Measurements from ENCODE around the gene TMPRSS13. TPM values are rescaled to one million over a fixed set of nuclear protein-coding genes. Genes with fewer than 3 reads are reported as not detected.

The TMPRSS13 gene
- polyA plus RNA-seq, 1 donor from 2014 or later: not detected

DNA sequence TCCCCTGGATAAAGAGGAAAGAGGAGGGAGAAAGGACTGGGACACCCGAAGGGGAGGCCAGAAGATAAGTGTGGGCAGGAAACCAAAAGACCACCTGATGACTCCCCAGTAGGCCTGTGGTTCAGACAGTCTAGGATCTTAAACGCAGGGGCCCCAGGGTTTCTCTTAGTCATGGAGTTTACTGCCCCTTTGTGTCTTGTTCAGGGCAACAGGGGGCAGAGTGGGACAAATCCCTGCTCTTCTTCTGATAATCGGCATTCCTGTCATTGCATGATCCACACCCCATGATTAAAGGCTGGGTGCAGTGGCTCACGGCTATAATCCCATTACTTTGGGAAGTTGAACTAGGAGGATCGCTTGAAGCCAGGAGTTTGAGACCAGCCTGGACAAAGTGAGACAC is 4.7 kb upstream of the TMPRSS13 start (continued):
- no peak for TF ChIP-seq EP300 (conservative IDR thresholded peaks at IDR 0.05; ENCODE audit: poor library complexity, severe bottlenecking)

DNA sequence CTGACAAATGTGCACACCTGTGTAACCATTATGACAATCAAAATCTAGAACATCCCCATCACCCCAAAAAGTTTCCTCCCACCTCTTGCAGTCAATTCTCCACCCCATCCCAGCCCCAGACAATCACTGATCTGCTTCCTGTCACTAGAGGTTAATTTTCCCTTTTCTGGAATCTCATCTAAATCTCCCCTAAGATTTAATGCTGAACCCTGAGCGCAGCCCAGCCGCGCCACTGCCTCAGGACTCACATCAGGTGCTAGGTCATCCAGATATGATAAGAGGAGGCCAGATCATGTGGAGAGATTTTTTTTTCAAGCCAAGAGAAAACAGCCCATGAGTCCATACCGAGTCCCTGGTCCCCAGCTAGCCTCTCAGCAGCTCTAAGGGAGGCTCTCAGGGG is 4.3 kb upstream of the TMPRSS13 start:
- Histone ChIP-seq H2AFZ (ENCODE audit: low read depth, low read length) (no peak overlapping the region), H3K79me2 (replicated peaks; ENCODE audit: insufficient read depth, low read length) (no peaks in the 10 kb centered on the region), H3K36me3 (ENCODE audit: insufficient read depth, low read length) (no peaks in the 10 kb centered on the region), H3F3A (ENCODE audit: insufficient read depth, low read length, poor library complexity, severe bottlenecking) (no peaks in the 10 kb centered on the region), H3K4me2 (ENCODE audit: low read length) (no peak overlapping the region), H3K27ac (ENCODE audit: low read length) (no peak overlapping the region), H4K20me1 (ENCODE audit: insufficient read depth) (no peaks in the 10 kb centered on the region), H3K27me3 (ENCODE audit: insufficient read depth, low read depth, low read length) (no peaks in the 10 kb centered on the region), H3K9me3 (ENCODE audit: low read length) (no peaks in the 10 kb centered on the region), H3K4me3 (ENCODE audit: low read length) (no peak overlapping the region), H3K9ac (ENCODE audit: low read length) (no peak overlapping the region), H3K9me2 (ENCODE audit: insufficient read depth, low read length) (no peaks in the 10 kb centered on the region)
- TF ChIP-seq SMC3 (conservative IDR thresholded peaks at IDR 0.05; ENCODE audit: poor library complexity): no peak
- TF ChIP-seq MXI1 (conservative IDR thresholded peaks at IDR 0.05; ENCODE audit: poor library complexity, severe bottlenecking): no peak
- TF ChIP-seq POLR2AphosphoS5 (IDR thresholded peaks at IDR 0.05): no peak
- TF ChIP-seq, protein P1, sequence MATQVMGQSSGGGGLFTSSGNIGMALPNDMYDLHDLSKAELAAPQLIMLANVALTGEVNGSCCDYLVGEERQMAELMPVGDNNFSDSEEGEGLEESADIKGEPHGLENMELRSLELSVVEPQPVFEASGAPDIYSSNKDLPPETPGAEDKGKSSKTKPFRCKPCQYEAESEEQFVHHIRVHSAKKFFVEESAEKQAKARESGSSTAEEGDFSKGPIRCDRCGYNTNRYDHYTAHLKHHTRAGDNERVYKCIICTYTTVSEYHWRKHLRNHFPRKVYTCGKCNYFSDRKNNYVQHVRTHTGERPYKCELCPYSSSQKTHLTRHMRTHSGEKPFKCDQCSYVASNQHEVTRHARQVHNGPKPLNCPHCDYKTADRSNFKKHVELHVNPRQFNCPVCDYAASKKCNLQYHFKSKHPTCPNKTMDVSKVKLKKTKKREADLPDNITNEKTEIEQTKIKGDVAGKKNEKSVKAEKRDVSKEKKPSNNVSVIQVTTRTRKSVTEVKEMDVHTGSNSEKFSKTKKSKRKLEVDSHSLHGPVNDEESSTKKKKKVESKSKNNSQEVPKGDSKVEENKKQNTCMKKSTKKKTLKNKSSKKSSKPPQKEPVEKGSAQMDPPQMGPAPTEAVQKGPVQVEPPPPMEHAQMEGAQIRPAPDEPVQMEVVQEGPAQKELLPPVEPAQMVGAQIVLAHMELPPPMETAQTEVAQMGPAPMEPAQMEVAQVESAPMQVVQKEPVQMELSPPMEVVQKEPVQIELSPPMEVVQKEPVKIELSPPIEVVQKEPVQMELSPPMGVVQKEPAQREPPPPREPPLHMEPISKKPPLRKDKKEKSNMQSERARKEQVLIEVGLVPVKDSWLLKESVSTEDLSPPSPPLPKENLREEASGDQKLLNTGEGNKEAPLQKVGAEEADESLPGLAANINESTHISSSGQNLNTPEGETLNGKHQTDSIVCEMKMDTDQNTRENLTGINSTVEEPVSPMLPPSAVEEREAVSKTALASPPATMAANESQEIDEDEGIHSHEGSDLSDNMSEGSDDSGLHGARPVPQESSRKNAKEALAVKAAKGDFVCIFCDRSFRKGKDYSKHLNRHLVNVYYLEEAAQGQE (IDR thresholded peaks at IDR 0.05; ENCODE audit: borderline replicate concordance): no peak
- no peak for TF ChIP-seq EZH2 (IDR thresholded peaks at IDR 0.05; ENCODE audit: borderline replicate concordance, insufficient read depth, low read length, poor library complexity, severe bottlenecking)
- TF ChIP-seq, protein P2, sequence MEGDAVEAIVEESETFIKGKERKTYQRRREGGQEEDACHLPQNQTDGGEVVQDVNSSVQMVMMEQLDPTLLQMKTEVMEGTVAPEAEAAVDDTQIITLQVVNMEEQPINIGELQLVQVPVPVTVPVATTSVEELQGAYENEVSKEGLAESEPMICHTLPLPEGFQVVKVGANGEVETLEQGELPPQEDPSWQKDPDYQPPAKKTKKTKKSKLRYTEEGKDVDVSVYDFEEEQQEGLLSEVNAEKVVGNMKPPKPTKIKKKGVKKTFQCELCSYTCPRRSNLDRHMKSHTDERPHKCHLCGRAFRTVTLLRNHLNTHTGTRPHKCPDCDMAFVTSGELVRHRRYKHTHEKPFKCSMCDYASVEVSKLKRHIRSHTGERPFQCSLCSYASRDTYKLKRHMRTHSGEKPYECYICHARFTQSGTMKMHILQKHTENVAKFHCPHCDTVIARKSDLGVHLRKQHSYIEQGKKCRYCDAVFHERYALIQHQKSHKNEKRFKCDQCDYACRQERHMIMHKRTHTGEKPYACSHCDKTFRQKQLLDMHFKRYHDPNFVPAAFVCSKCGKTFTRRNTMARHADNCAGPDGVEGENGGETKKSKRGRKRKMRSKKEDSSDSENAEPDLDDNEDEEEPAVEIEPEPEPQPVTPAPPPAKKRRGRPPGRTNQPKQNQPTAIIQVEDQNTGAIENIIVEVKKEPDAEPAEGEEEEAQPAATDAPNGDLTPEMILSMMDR (IDR thresholded peaks at IDR 0.05; ENCODE audit: poor library complexity, severe bottlenecking): no peak
- no peak for TF ChIP-seq EP300 (conservative IDR thresholded peaks at IDR 0.05; ENCODE audit: poor library complexity, severe bottlenecking)
- no peak for TF ChIP-seq RAD21 (conservative IDR thresholded peaks at IDR 0.05)
- TF ChIP-seq TAF1 (IDR thresholded peaks at IDR 0.05; ENCODE audit: low read depth): no peak

DNA sequence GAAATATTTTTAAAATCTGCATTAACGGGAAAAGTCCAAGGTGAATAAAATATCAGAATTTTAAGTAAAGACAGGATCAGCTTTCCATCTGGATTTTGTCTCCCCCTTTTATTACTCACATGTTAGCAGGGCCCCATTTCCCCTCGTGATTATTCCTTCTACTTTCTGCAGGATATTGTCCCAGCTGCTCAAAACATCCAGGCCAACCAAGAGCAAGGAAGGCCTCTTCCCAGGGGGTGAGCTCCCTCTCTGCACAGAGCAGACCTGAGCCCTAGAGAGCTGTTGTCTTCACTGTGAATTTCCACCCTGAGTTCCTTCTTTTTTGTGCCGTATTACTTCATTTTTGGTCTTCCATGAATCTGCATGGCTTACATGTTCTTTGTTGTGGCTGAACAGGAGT is 3.7 kb upstream of the TMPRSS13 start:
- H2AFZ ChIP-seq (ENCODE audit: low read depth, low read length): no peak overlapping the region
- H3K4me2 ChIP-seq (ENCODE audit: low read length): no peak overlapping the region
- no peak overlapping the region for H3K9ac ChIP-seq (ENCODE audit: low read length)
- H3F3A ChIP-seq (ENCODE audit: insufficient read depth, low read length, poor library complexity, severe bottlenecking): no peaks in the 10 kb centered on the region
- no peaks in the 10 kb centered on the region for H3K36me3 ChIP-seq (ENCODE audit: insufficient read depth, low read length)
- no peak overlapping the region for H3K27ac ChIP-seq (ENCODE audit: low read length)
- H3K9me3 ChIP-seq (ENCODE audit: low read length): no peaks in the 10 kb centered on the region
- TF ChIP-seq EP300 (conservative IDR thresholded peaks at IDR 0.05; ENCODE audit: poor library complexity, severe bottlenecking) (no peak), TAF1 (IDR thresholded peaks at IDR 0.05; ENCODE audit: low read depth) (no peak), EZH2 (IDR thresholded peaks at IDR 0.05; ENCODE audit: borderline replicate concordance, insufficient read depth, low read length, poor library complexity, severe bottlenecking) (no peak), SMC3 (conservative IDR thresholded peaks at IDR 0.05; ENCODE audit: poor library complexity) (no peak), POLR2AphosphoS5 (IDR thresholded peaks at IDR 0.05) (no peak), MXI1 (conservative IDR thresholded peaks at IDR 0.05; ENCODE audit: poor library complexity, severe bottlenecking) (no peak), RAD21 (conservative IDR thresholded peaks at IDR 0.05) (no peak)
- TF ChIP-seq, protein P2 (IDR thresholded peaks at IDR 0.05; ENCODE audit: poor library complexity, severe bottlenecking): no peak
- TF ChIP-seq, protein P1 (IDR thresholded peaks at IDR 0.05; ENCODE audit: borderline replicate concordance): no peak
- H3K9me2 ChIP-seq (ENCODE audit: insufficient read depth, low read length): no peaks in the 10 kb centered on the region
- no peaks in the 10 kb centered on the region for H4K20me1 ChIP-seq (ENCODE audit: insufficient read depth)
- no peaks in the 10 kb centered on the region for H3K27me3 ChIP-seq (ENCODE audit: insufficient read depth, low read depth, low read length)
- no peak overlapping the region for H3K4me3 ChIP-seq (ENCODE audit: low read length)
- H3K79me2 ChIP-seq (replicated peaks; ENCODE audit: insufficient read depth, low read length): no peaks in the 10 kb centered on the region

Data from neural cell (in vitro differentiated cells).